ENCODE data around the gene MYRIP. TPM values are rescaled to one million over a fixed set of nuclear protein-coding genes. Genes with fewer than 3 reads are reported as not detected.
A peak's percentile ranks its signal among the peaks of the same experiment; 100 is the strongest.

Gene MYRIP
- total RNA-seq, 1 experiment from 2014 or later = 0.44 TPM

DNA sequence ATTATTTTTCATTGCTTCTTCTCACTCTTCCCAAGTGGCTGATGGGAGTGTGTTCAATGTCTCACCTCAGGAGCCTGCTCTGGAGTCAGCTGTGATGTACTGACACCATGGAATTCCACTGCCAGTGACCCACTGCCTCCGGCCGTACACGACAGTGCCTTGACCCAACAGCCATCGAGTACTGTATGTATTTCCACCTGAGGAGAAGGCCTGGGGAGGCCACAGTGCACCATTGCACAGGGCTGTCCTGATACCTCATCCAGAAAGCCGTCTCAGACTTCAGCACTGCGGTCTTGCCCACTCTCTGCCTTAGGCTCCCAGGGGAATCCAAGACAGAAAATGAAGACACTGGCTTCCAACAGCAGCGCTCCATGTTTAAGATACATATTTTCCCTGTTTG is 448.7 kb downstream of the MYRIP start:
- ChIA-PET POLR2A (no interaction called here), RAD21 (ENCODE audit: low non-redundant PET in 1 of 2, low total read pairs in 2 of 2, uncharacterized antibody in 2 of 2, unreplicated experiment in 2 of 2) (no interaction called here), CTCF (no interaction called here)
- intact Hi-C loops (cut with micrococcal nuclease) = no loop called here
- no peak for TF ChIP-seq CBX3 (IDR thresholded peaks at IDR 0.05; ENCODE audit: low read depth)
- no peak for TF ChIP-seq YY1 (IDR thresholded peaks at IDR 0.05; ENCODE audit: extremely low read depth, insufficient replicate concordance, low read depth, low read length)
- TF ChIP-seq EZH2phosphoT487 (IDR thresholded peaks at IDR 0.05; ENCODE audit: borderline replicate concordance) = no peak
- TF ChIP-seq, protein P1, sequence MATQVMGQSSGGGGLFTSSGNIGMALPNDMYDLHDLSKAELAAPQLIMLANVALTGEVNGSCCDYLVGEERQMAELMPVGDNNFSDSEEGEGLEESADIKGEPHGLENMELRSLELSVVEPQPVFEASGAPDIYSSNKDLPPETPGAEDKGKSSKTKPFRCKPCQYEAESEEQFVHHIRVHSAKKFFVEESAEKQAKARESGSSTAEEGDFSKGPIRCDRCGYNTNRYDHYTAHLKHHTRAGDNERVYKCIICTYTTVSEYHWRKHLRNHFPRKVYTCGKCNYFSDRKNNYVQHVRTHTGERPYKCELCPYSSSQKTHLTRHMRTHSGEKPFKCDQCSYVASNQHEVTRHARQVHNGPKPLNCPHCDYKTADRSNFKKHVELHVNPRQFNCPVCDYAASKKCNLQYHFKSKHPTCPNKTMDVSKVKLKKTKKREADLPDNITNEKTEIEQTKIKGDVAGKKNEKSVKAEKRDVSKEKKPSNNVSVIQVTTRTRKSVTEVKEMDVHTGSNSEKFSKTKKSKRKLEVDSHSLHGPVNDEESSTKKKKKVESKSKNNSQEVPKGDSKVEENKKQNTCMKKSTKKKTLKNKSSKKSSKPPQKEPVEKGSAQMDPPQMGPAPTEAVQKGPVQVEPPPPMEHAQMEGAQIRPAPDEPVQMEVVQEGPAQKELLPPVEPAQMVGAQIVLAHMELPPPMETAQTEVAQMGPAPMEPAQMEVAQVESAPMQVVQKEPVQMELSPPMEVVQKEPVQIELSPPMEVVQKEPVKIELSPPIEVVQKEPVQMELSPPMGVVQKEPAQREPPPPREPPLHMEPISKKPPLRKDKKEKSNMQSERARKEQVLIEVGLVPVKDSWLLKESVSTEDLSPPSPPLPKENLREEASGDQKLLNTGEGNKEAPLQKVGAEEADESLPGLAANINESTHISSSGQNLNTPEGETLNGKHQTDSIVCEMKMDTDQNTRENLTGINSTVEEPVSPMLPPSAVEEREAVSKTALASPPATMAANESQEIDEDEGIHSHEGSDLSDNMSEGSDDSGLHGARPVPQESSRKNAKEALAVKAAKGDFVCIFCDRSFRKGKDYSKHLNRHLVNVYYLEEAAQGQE (IDR thresholded peaks at IDR 0.05; ENCODE audit: low read depth) = no peak
- TF ChIP-seq SIN3A (IDR thresholded peaks at IDR 0.05; ENCODE audit: low read depth) = no peak
- Histone ChIP-seq H3K9ac (ENCODE audit: low read length) (no peak overlapping the region), H3K4me1 (ENCODE audit: control insufficient read depth in 1 of 2, insufficient read depth in 2 of 2, low read length in 2 of 2) (no peaks in the 10 kb centered on the region), H3K27ac (ENCODE audit: low read depth, low read length) (no peak overlapping the region), H3K79me2 (ENCODE audit: insufficient read depth, low read length) (no peaks in the 10 kb centered on the region), H3K9me3 (ENCODE audit: control insufficient read depth in 1 of 2, insufficient read depth in 1 of 2, low read depth in 1 of 2, low read length in 2 of 2) (no peaks in the 10 kb centered on the region), H4K20me1 (ENCODE audit: insufficient read depth) (no peaks in the 10 kb centered on the region), H2AFZ (ENCODE audit: low read depth, low read length, poor library complexity, severe bottlenecking) (no peak overlapping the region), H3K4me2 (ENCODE audit: low read length) (no peak overlapping the region), H3K36me3 (ENCODE audit: control insufficient read depth in 1 of 2, insufficient read depth in 2 of 2, low read length in 2 of 2) (no peaks in the 10 kb centered on the region), H3K4me3 (replicated peaks in 1 of 2; ENCODE audit: low read depth in 1 of 2, low read length in 2 of 2) (no peak overlapping the region), H3K27me3 (ENCODE audit: insufficient read depth, low read length) (0 out of 2 replicates have a peak, but pooled peaks cover 7% of the 10 kb centered on the region), H3K9me2 (ENCODE audit: insufficient read depth) (no peaks in the 10 kb centered on the region)
- BruUV-seq (replicated peaks) = no TSS peak
- ATAC-seq (no peak), DNase-seq (ENCODE audit: low read depth, low spot score) (no peak)

DNA sequence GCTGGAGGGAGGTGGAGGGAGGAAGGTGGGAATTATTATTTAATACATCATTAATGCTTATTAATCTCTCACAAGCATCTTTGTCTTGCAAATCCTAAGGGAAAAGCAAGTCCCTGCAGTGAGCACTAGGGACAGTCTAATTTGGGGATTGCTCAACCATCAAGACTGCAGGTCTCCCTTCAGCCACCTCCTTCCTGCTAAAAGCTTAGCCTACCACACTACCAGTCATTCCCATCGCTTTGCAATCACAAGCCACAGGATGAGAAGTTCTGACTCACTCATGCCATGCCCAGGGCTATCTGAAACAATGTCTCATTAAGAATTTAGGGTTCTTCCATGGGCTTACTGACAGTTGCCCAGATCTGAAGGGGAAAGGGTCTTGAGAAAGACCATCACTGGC is 449.1 kb downstream of the MYRIP start:
- Histone ChIP-seq H3K9ac (ENCODE audit: low read length) (no peak overlapping the region), H3K9me2 (ENCODE audit: insufficient read depth) (no peaks in the 10 kb centered on the region), H3K27ac (ENCODE audit: low read depth, low read length) (no peak overlapping the region), H3K4me3 (replicated peaks in 1 of 2; ENCODE audit: low read depth in 1 of 2, low read length in 2 of 2) (no peak overlapping the region), H3K79me2 (ENCODE audit: insufficient read depth, low read length) (no peaks in the 10 kb centered on the region), H3K4me2 (ENCODE audit: low read length) (no peak overlapping the region), H4K20me1 (ENCODE audit: insufficient read depth) (no peaks in the 10 kb centered on the region), H3K36me3 (ENCODE audit: control insufficient read depth in 1 of 2, insufficient read depth in 2 of 2, low read length in 2 of 2) (no peaks in the 10 kb centered on the region), H2AFZ (ENCODE audit: low read depth, low read length, poor library complexity, severe bottlenecking) (no peak overlapping the region), H3K27me3 (ENCODE audit: insufficient read depth, low read length) (0 out of 2 replicates have a peak, but pooled peaks cover 7% of the 10 kb centered on the region), H3K4me1 (ENCODE audit: control insufficient read depth in 1 of 2, insufficient read depth in 2 of 2, low read length in 2 of 2) (no peaks in the 10 kb centered on the region), H3K9me3 (ENCODE audit: control insufficient read depth in 1 of 2, insufficient read depth in 1 of 2, low read depth in 1 of 2, low read length in 2 of 2) (no peaks in the 10 kb centered on the region)
- intact Hi-C loops (cut with micrococcal nuclease) = no loop called here
- ChIA-PET CTCF (no interaction called here), POLR2A (no interaction called here), RAD21 (ENCODE audit: low non-redundant PET in 1 of 2, low total read pairs in 2 of 2, uncharacterized antibody in 2 of 2, unreplicated experiment in 2 of 2) (no interaction called here)
- TF ChIP-seq, protein P2, sequence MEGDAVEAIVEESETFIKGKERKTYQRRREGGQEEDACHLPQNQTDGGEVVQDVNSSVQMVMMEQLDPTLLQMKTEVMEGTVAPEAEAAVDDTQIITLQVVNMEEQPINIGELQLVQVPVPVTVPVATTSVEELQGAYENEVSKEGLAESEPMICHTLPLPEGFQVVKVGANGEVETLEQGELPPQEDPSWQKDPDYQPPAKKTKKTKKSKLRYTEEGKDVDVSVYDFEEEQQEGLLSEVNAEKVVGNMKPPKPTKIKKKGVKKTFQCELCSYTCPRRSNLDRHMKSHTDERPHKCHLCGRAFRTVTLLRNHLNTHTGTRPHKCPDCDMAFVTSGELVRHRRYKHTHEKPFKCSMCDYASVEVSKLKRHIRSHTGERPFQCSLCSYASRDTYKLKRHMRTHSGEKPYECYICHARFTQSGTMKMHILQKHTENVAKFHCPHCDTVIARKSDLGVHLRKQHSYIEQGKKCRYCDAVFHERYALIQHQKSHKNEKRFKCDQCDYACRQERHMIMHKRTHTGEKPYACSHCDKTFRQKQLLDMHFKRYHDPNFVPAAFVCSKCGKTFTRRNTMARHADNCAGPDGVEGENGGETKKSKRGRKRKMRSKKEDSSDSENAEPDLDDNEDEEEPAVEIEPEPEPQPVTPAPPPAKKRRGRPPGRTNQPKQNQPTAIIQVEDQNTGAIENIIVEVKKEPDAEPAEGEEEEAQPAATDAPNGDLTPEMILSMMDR (IDR thresholded peaks at IDR 0.05 in 2 of 3, conservative IDR thresholded peaks at IDR 0.05 in 1 of 3; ENCODE audit: borderline replicate concordance in 1 of 3, insufficient read depth in 1 of 3, low read depth in 2 of 3, low read length in 2 of 3) = peak in 2 of 3 experiments; percentile 22 to 25; a peak in 4 of 6 replicates
- no peak for TF ChIP-seq SRF (IDR thresholded peaks at IDR 0.05; ENCODE audit: low read depth)
- peak; percentile 69 for ATAC-seq
- DNase-seq (ENCODE audit: low read depth, low spot score) = peak; percentile 10
- no TSS peak for BruUV-seq (replicated peaks)

Measured in HCT116 (cell line).